ENCODE results near the gene QKI.

Gene QKI

DNA sequence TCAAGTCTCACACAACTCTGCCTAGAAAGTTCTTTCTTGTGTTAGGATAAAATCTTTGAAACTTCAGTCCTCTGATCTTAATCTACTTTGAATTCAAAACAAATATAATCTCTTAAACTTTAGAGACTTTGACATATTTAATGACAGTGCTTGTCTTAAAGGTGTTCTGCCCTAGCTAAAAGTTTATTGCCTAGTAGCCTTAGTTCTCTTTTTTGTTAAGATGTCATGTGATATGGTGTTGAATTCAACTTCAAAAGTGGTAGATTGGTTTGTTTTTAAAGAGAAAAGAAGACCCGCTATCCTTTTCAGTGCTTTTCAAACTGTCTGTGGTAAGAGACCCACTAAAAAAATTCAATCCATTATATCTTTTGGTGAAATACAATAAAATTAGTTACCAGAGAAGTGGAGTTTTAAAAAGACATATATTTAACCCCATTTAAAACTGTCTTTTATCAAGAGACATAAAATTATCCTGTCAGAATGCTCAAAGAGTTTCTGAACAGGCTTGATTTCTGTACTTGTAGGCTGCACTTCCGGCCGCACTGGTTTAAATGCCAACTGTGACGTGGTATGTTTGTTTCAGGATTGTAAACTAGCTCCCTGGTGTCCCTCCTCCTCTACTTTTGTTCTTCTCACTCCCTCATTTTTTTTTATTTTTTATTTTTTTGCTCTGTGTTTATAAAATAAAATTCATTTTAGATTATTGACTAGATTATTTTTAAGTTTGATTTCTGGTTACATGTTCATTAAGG is 76.5 kb downstream of the QKI start:
- no peak for DNase-seq

- no peak for DNase-seq
Measured at GRCh38 chr6:163491737-163492300, 77.3 kb downstream of the QKI start.

- no peak for DNase-seq
Measured at GRCh38 chr6:163494279-163494727, 79.8 kb downstream of the QKI start.

- DNase-seq, result no peak
Measured at GRCh38 chr6:163496205-163496604, 81.7 kb downstream of the QKI start.

GRCh38 chr6:163500105-163500504 is 85.6 kb downstream of the QKI start:
- DNase-seq, result no peak

DNA sequence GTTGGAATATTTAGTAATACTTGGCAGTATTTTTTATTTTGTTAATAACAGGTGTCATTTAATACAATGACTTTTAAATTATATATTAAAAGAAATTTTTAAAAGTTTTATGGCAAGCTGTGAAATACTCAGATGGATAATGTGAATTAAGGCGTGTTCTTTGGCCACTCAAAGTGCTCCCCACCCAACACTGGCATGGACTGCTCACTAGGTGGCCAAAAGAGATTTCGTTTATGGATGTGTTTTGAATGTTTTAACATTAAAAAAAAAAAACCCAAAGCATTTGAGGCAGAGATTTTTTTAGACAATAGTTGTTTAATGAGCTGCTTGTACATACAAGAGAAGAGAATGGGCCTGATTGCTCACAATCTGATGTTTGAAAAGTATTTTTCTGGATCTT is 86.5 kb downstream of the QKI start:
- no peak for DNase-seq

GRCh38 chr6:163501439-163501838 is 86.9 kb downstream of the QKI start:
- DNase-seq, result no peak

DNA sequence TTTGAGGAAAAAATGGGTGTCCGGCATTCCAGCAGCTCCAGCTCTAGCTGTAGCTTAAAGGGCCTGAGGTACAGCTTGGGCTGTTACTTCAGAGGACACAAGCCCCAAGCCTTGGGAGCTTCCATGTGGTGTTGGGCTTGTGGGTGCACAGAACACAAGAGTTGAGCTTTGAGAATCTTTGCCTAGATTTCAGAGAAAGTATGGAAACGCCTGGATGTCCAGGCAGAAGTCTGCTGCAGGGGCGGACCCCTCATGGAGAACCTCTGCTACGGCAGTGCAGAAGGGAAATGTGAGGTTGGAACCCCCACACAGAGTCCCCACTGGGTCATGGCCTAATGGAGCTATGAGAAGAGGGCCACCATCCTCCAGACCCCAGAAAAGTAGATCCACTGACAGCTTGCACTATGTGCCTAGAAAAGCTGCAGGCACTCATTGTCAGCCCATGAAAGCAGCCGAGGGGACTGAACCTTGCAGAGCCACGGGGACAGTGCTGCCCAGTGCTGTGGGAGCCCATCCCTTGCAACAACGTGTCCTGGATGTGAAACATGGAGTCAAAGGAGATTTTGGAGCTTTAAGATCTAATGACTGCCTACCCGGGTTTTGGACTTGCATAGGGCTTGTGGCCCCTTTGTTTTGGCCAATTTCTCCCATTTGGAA is 90.6 kb downstream of the QKI start:
- no peak for DNase-seq

DNA sequence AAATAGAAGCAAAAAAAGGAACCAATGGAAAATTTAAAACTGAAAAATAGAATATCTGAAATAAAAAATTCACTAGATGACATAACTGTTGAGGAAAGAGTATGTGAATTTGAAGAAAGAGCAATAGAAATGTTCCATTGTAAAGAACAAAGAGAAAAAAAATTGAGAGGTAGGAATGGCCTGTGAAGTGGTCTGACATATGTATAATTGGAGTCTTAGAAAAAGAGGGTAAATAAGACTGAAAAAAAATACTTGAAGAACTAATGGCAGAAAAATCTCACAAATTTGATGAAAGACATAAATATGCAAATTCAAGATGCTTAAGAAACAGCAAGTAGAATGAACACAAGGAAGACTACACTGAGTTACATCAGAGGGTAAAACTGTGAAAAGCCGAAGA is 93.4 kb downstream of the QKI start:
- no peak for DNase-seq

- DNase-seq, result no peak
Measured at GRCh38 chr6:163513003-163513402, 98.5 kb downstream of the QKI start.

- DNase-seq, result no peak
Measured at GRCh38 chr6:163513570-163514166, 99.2 kb downstream of the QKI start.

DNA sequence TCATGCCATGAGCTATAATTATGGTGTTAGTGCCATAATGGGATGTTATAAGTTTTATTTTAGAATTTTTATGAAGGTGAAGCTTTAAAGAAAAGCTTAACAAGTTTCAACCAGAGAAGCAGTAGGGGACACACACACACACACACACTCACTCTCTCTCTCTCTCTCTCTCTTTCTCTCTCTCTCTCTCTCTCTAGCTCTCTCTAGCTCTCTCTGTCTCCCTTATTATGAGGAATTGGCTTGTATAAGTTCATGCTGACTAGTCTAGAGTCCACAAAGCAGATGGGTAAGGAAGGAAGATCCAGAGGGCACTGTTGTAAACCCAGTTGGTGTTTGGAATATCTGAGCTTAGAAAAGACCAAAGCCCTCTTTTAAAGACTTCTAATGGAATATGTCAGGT is 102.4 kb downstream of the QKI start:
- no peak for DNase-seq

- no peak for DNase-seq
Measured at GRCh38 chr6:163520956-163521355, 106.4 kb downstream of the QKI start.

DNA sequence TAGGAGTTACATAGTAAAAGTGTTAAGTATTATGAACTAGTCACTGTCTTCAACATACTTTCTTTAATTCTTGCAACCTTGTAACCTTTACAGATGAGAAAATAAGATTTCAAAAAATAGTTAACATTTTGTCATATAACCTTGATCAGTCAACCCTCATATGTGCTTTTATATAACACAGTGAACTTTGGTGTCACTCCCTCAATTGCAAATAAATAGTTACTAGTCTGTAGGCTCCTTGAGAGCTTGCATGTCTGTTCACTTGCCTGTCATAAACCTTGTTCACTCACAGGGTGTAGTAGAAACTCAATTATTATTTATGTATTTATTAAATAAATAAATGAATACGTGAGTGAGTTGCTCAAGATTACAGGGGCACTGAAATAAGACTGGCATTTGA is 107.5 kb downstream of the QKI start:
- no peak for DNase-seq

DNA sequence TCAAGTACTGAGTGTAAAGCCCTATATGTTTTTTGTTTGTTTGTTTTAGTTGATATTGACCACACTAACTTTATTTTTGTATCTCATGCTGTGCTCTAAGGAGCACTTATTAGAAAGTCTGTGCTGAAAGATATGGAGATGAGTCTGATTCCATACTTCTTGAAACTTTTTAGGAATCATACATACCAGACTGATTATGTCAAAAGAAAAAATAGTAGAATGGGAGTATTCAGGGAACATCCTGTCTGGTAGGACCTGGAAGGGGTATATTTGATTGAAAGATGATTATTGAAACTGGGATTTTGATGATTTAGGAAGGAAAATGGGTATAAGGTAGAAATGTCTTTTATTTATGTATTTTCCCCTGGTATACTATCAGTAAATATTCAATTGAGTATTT is 111.4 kb downstream of the QKI start:
- no peak for DNase-seq

DNA sequence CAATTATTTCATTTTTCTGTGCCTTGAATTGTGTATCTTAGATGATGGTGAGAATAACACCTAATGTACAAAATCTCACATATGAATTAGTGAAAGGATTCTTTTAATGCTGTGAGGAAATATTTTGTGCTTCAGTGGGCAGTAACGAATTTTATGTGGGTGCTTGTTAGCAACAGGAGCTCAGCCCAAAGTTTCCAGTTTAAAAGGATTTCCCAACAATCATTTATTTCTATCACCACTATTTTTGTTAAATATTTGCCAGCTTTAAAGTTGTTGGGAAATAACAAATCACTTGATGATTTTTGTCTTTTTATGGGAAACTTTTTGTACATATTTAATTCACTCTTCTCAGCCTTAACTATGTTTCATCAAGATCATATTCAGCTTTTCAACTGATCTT is 111.8 kb downstream of the QKI start:
- DNase-seq, result no peak

GRCh38 chr6:163527291-163527690 is 112.8 kb downstream of the QKI start:
- DNase-seq, result no peak

DNA sequence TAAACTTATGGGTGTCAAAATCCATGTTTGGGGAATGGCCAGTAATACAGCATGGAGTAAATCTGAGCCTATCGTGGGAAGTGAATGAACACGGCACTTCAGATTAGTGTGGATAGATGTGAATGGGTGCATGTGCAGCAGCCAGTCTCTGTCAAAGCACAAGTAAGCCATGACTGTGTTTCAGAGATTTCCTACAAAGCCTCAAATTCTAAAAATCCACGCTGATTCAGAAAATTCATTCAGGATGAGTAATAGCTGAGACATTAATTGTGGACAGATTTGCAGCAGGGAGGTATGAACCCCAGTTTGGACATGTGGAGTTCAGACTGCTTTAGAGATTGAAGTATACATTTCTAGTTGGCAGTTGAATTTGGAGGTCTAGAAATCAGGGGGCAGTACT is 115.1 kb downstream of the QKI start:
- no peak for DNase-seq

- DNase-seq, result no peak
Measured at GRCh38 chr6:163530406-163530805, 115.9 kb downstream of the QKI start.

- DNase-seq, result no peak
Measured at GRCh38 chr6:163531122-163531521, 116.6 kb downstream of the QKI start.

DNA sequence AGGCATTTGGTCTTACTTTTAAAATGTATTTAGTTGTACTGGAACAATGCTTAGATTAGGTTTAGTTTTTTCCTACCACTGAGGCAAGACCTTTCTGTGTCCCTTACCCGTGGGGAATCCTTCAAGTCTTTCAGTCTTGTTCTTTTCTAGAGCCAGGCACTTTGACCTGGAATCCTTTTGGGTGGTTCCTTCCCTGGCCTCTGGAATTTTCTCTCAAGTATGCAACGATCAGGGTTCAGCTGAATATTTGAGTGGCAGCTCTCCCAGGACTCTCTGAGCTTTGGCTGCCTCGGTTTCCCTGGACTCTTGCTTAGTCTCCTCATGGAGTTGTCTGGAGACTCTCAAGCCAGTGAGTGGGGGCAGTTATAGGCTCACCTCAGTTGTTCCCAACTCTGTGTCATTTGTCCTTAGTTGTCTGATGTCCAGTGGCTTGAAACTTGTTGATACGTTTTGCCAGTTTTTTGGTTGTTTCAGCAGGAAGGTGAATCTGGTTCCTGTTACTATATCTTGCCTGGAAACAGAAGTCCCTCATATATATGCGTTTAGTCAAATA is 118.1 kb downstream of the QKI start:
- no peak for DNase-seq

DNA sequence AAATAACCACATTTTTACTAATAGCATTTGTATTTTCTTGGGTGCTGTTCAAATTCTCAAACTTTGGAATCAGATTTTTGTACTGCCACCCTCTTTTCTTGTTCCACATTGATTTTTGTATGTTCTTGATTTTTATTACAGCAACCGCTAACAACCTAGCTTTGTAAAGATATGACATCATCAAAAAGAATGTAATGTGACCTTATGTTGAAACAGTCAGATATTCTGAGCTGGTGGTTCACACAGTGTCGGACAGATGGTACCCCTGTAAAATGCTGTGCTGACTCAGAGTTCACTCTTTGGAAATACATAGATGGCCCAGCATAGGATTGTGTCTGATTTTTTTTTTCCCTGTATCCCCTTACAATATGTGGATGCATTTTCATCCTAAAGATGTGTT is 118.9 kb downstream of the QKI start:
- DNase-seq, result no peak

- DNase-seq, result no peak
Measured at GRCh38 chr6:163536770-163537169, 122.3 kb downstream of the QKI start.

DNA sequence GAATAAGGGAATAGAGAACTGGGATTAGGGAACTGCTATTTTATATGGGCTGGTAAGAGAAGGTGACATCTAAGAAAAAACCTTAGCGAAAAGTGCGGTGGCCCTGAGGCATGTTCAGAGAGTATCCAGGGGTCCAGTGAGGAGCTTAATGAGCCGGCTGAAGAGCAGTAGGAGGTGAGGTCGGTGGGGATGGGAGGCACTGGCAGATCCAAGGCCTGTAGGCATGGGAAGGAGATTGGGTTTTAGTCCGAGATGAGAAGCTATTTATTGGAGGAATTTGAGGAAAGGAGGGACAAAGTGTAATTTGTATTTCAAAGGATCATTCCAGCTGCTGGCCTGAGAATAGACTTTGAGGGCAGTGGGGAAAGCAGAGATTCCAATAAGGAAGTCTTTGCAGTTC is 123.8 kb downstream of the QKI start:
- no peak for DNase-seq
